Tibial nerve (tissue), 3 donors: ENCODE data around the gene HOXC4.

Experiments
- CTCF ChIP-seq, 5 experiments: fragments of 200-600 bp in 3 of 5; fragments of 450-650 bp in 2 of 5; sonication (generic) in 3 of 5; IDR thresholded peaks; one replicate each; pipeline ENCODE4 v1.5.1; 2016 to 2019; ENCODE audit warnings: antibody characterized with exemption in 5 of 5, mild to moderate bottlenecking in 3 of 5, moderate library complexity in 2 of 5
- POLR2A ChIP-seq, 2 donors: fragments of 450-650 bp; IDR thresholded peaks; one replicate each; pipeline ENCODE4 v1.6.1; 2017; ENCODE audit warnings: antibody characterized with exemption in 2 of 2, mild to moderate bottlenecking in 2 of 2, moderate library complexity in 2 of 2

- no peak for TF ChIP-seq CTCF (IDR thresholded peaks at IDR 0.05)
- no peak for TF ChIP-seq POLR2A (IDR thresholded peaks at IDR 0.05)
Measured at GRCh38 chr12:54014377-54015017, 39.1 kb upstream of the HOXC4 start.
